WI38 (cell line): ENCODE results near the gene MROH7.

ENCODE experiments used
- H3K4me3 ChIP-seq: 2 replicates; pipeline ENCODE4 v1.5.1; 2011; ENCODE audit warnings: low read depth, mild to moderate bottlenecking, control low read depth, low read length
- CTCF ChIP-seq: IDR thresholded peaks from 2 replicates; pipeline ENCODE4 v1.5.1; 2012; ENCODE audit warnings: low read depth, mild to moderate bottlenecking, control low read depth, low read length

Gene MROH7

GRCh38 chr1:54671985-54672608 is 30.5 kb downstream of the MROH7 start:
- no peak overlapping the region for H3K4me3 ChIP-seq
- TF ChIP-seq CTCF: peak; percentile 91

- TF ChIP-seq CTCF: no peak
- H3K4me3 ChIP-seq: no peak overlapping the region
These were observed 37.4 kb downstream of the MROH7 start for GRCh38 chr1:54678776-54679643.

- no peak overlapping the region for H3K4me3 ChIP-seq
- TF ChIP-seq CTCF: no peak
These were observed 38.1 kb downstream of the MROH7 start for GRCh38 chr1:54679706-54680105.

- no peak overlapping the region for H3K4me3 ChIP-seq
- no peak for TF ChIP-seq CTCF
These were observed 38.8 kb downstream of the MROH7 start for GRCh38 chr1:54680387-54680786.

GRCh38 chr1:54681358-54681757 is 39.8 kb downstream of the MROH7 start:
- no peak overlapping the region for H3K4me3 ChIP-seq
- TF ChIP-seq CTCF: no peak

- TF ChIP-seq CTCF: no peak
- H3K4me3 ChIP-seq: no peak overlapping the region
These were observed 41.9 kb downstream of the MROH7 start for GRCh38 chr1:54683453-54683852.

GRCh38 chr1:54685335-54685905 is 43.8 kb downstream of the MROH7 start:
- no peak overlapping the region for H3K4me3 ChIP-seq
- TF ChIP-seq CTCF: no peak
